WTC11 (cell line): ENCODE results near the gene TERT. TPM values are rescaled to one million over a fixed set of nuclear protein-coding genes. Genes with fewer than 3 reads are reported as not detected.

Experiments used
- ATAC-seq: fragments of 200-7000 bp; cut with Tn5 transposase; 2 replicates; pipeline ENCODE4 v1.10.0; 2021; ENCODE audit warnings: mild to moderate bottlenecking, moderate library complexity
- CTCF ChIA-PET: fragments of 300-600 bp; sonication (Branson Sonifier 250); formaldehyde crosslinking; loops from one replicate; lab custom pipeline; 2021; ENCODE audit warnings: antibody characterized with exemption; lab: Charles Lee
- POLR2A ChIA-PET: fragments of 350-600 bp; sonication (Branson Sonifier 250); formaldehyde crosslinking; loops from one replicate; lab custom pipeline; 2021; ENCODE audit warnings: antibody characterized with exemption; lab: Charles Lee
- DNase-seq: peaks from one replicate; pipeline ENCODE4 v3.0.0; 2021; ENCODE audit warnings: low spot score
- H3K27ac Mint-ChIP-seq: 2 replicates; pipeline ENCODE4 v1.8.0; 2021; ENCODE audit warnings: mixed read lengths
- H3K27me3 Mint-ChIP-seq: 2 replicates; pipeline ENCODE4 v1.8.0; 2021; ENCODE audit warnings: low read depth, mild to moderate bottlenecking, moderate library complexity, mixed read lengths
- H3K36me3 Mint-ChIP-seq: 2 replicates; pipeline ENCODE4 v1.8.0; 2021; ENCODE audit warnings: mixed read lengths
- H3K4me1 Mint-ChIP-seq: 2 replicates; pipeline ENCODE4 v1.8.0; 2022; ENCODE audit warnings: mixed read lengths
- H3K4me3 Mint-ChIP-seq: 2 replicates; pipeline ENCODE4 v1.8.0; 2021; ENCODE audit warnings: mild to moderate bottlenecking, moderate library complexity, mixed read lengths
- H3K9me3 Mint-ChIP-seq: 2 replicates; pipeline ENCODE4 v1.8.0; 2021; ENCODE audit warnings: mixed read lengths
- ATF1 ChIP-seq: sonication (generic); formaldehyde crosslinking; IDR thresholded peaks from 2 replicates; pipeline ENCODE4 v1.8.1; 2023; ENCODE audit warnings: mild to moderate bottlenecking, moderate library complexity, missing genetic modification reagents
- CREB1 ChIP-seq: sonication (generic); formaldehyde crosslinking; IDR thresholded peaks from 2 replicates; pipeline ENCODE4 v1.8.0; 2023; ENCODE audit warnings: mild to moderate bottlenecking, missing genetic modification reagents
- IRF2 ChIP-seq: sonication (generic); formaldehyde crosslinking; IDR thresholded peaks from 2 replicates; pipeline ENCODE4 v1.8.0; 2022; ENCODE audit warnings: low read depth, missing genetic modification reagents, borderline replicate concordance
- KAT7 ChIP-seq: sonication (generic); formaldehyde crosslinking; IDR thresholded peaks from 2 replicates; pipeline ENCODE4 v1.8.1; 2023; ENCODE audit warnings: missing genetic modification reagents, mild to moderate bottlenecking, borderline replicate concordance
- MXD4 ChIP-seq: fragments of 250-450 bp; sonication (Bioruptor Pico); IDR thresholded peaks from 2 replicates; pipeline ENCODE4 v1.8.0; 2021; ENCODE audit warnings: mild to moderate bottlenecking, moderate library complexity, borderline replicate concordance
- NFE2L1 ChIP-seq: sonication (generic); formaldehyde crosslinking; IDR thresholded peaks from 2 replicates; pipeline ENCODE4 v1.8.1; 2023; ENCODE audit warnings: missing genetic modification reagents
- RORB ChIP-seq: fragments of 250-450 bp; sonication (Bioruptor Pico); IDR thresholded peaks from 2 replicates; pipeline ENCODE4 v1.9.0; 2021; ENCODE audit warnings: mild to moderate bottlenecking
- SOX15 ChIP-seq: fragments of 250-450 bp; sonication (Bioruptor Pico); IDR thresholded peaks from 2 replicates; pipeline ENCODE4 v1.9.0; 2021; ENCODE audit warnings: mild to moderate bottlenecking
- TEAD1 ChIP-seq: sonication (generic); formaldehyde crosslinking; IDR thresholded peaks from 2 replicates; pipeline ENCODE4 v1.8.0; 2022; ENCODE audit warnings: mild to moderate bottlenecking, missing genetic modification reagents
- ZBTB21 ChIP-seq: sonication (generic); formaldehyde crosslinking; IDR thresholded peaks from 2 replicates; pipeline ENCODE4 v1.8.1; 2023; ENCODE audit warnings: mild to moderate bottlenecking, missing genetic modification reagents, borderline replicate concordance
- ZNF121 ChIP-seq: sonication (generic); formaldehyde crosslinking; IDR thresholded peaks from 2 replicates; pipeline ENCODE4 v1.8.0; 2023; ENCODE audit warnings: missing genetic modification reagents
- ZNF138 ChIP-seq: sonication (generic); formaldehyde crosslinking; conservative IDR thresholded peaks from 2 replicates; pipeline ENCODE4 v1.8.1; 2022; ENCODE audit warnings: mild to moderate bottlenecking, moderate library complexity, missing genetic modification reagents
- ZNF396 ChIP-seq: fragments of 250-450 bp; sonication (Bioruptor Pico); IDR thresholded peaks from 2 replicates; pipeline ENCODE4 v1.8.0; 2021; ENCODE audit warnings: mild to moderate bottlenecking, moderate library complexity, borderline replicate concordance
- ZNF423 ChIP-seq: fragments of 250-450 bp; sonication (Bioruptor Pico); IDR thresholded peaks from 2 replicates; pipeline ENCODE4 v2.1.2; 2022; ENCODE audit warnings: mild to moderate bottlenecking, moderate library complexity
- total RNA-seq: library from RNA; stranded (reverse); gene quantifications from 3 replicates; pipeline ENCODE4 v1.2.3, GENCODE V29; 2021
- TF ChIP-seq, protein P1 (sequence below): fragments of 200-600 bp; IDR thresholded peaks from 2 replicates; pipeline ENCODE4 v1.8.0; 2022; ENCODE audit warnings: antibody characterized with exemption
- TF ChIP-seq, protein P2 (sequence below): sonication (generic); formaldehyde crosslinking; IDR thresholded peaks from 2 replicates; pipeline ENCODE4 v1.8.1; 2023; ENCODE audit warnings: mild to moderate bottlenecking, missing genetic modification reagents, borderline replicate concordance
- TF ChIP-seq, protein P3 (sequence below): sonication (generic); formaldehyde crosslinking; IDR thresholded peaks from 2 replicates; pipeline ENCODE4 v1.8.0; 2022; ENCODE audit warnings: mild to moderate bottlenecking, missing genetic modification reagents
- TF ChIP-seq, protein P4 (sequence below): sonication (generic); formaldehyde crosslinking; IDR thresholded peaks from 2 replicates; pipeline ENCODE4 v1.8.0; 2023; ENCODE audit warnings: missing genetic modification reagents, mild to moderate bottlenecking, borderline replicate concordance
- TF ChIP-seq, protein P5 (sequence below): sonication (generic); formaldehyde crosslinking; IDR thresholded peaks from 2 replicates; pipeline ENCODE4 v1.8.1; 2022; ENCODE audit warnings: low read depth, missing genetic modification reagents, borderline replicate concordance
- TF ChIP-seq, protein P6 (sequence below): fragments of 250-450 bp; sonication (Bioruptor Pico); IDR thresholded peaks from 2 replicates; pipeline ENCODE4 v2.1.2; 2022; ENCODE audit warnings: mild to moderate bottlenecking, moderate library complexity

Gene TERT
- total RNA-seq, 1 experiment from 2014 or later, result 42.9 TPM

DNA sequence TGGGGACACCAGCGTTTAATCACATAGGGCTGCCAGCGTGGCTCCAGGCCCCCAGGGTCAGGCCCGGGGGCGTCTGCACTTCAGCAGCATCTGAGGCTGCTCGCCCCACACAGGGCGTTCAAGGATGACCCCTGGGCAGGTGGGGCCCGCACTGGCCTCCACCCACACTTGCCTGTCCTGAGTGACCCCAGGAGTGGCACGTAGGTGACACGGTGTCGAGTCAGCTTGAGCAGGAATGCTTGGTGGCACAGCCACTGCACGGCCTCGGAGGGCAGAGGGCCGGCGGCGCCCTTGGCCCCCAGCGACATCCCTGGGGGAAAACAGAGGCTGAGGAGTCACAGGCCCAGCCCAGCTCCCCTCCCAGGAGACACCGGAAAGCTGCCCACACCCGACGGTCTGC is 40.7 kb downstream of the TERT start:
- peaks cover 3% of the 10 kb centered on the region; the same call in 1 of the 2 replicates for H3K36me3 Mint-ChIP-seq
- no peaks in the 10 kb centered on the region for H3K9me3 Mint-ChIP-seq
- ChIA-PET CTCF (interaction anchor here (0.6 to 1.2 kb wide), 2 partner anchors 31 to 391 kb away, joined by 3 to 4 read pairs; no protein-coding TSS in a partner anchor), POLR2A (no interaction called here)
- H3K4me1 Mint-ChIP-seq, result no peaks in the 10 kb centered on the region
- ATAC-seq, result no peak
- TF ChIP-seq TEAD1 (CRISPR knock-in tag), result no peak
- no peak for TF ChIP-seq ATF1 (CRISPR knock-in tag)
- no peak for TF ChIP-seq ZNF121 (CRISPR knock-in tag)
- TF ChIP-seq ZBTB21 (CRISPR knock-in tag), result no peak
- TF ChIP-seq, protein P1, sequence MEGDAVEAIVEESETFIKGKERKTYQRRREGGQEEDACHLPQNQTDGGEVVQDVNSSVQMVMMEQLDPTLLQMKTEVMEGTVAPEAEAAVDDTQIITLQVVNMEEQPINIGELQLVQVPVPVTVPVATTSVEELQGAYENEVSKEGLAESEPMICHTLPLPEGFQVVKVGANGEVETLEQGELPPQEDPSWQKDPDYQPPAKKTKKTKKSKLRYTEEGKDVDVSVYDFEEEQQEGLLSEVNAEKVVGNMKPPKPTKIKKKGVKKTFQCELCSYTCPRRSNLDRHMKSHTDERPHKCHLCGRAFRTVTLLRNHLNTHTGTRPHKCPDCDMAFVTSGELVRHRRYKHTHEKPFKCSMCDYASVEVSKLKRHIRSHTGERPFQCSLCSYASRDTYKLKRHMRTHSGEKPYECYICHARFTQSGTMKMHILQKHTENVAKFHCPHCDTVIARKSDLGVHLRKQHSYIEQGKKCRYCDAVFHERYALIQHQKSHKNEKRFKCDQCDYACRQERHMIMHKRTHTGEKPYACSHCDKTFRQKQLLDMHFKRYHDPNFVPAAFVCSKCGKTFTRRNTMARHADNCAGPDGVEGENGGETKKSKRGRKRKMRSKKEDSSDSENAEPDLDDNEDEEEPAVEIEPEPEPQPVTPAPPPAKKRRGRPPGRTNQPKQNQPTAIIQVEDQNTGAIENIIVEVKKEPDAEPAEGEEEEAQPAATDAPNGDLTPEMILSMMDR, result no peak
- TF ChIP-seq, protein P2, sequence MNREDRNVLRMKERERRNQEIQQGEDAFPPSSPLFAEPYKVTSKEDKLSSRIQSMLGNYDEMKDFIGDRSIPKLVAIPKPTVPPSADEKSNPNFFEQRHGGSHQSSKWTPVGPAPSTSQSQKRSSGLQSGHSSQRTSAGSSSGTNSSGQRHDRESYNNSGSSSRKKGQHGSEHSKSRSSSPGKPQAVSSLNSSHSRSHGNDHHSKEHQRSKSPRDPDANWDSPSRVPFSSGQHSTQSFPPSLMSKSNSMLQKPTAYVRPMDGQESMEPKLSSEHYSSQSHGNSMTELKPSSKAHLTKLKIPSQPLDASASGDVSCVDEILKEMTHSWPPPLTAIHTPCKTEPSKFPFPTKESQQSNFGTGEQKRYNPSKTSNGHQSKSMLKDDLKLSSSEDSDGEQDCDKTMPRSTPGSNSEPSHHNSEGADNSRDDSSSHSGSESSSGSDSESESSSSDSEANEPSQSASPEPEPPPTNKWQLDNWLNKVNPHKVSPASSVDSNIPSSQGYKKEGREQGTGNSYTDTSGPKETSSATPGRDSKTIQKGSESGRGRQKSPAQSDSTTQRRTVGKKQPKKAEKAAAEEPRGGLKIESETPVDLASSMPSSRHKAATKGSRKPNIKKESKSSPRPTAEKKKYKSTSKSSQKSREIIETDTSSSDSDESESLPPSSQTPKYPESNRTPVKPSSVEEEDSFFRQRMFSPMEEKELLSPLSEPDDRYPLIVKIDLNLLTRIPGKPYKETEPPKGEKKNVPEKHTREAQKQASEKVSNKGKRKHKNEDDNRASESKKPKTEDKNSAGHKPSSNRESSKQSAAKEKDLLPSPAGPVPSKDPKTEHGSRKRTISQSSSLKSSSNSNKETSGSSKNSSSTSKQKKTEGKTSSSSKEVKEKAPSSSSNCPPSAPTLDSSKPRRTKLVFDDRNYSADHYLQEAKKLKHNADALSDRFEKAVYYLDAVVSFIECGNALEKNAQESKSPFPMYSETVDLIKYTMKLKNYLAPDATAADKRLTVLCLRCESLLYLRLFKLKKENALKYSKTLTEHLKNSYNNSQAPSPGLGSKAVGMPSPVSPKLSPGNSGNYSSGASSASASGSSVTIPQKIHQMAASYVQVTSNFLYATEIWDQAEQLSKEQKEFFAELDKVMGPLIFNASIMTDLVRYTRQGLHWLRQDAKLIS (CRISPR knock-in tag), result no peak
- no peak for TF ChIP-seq IRF2 (CRISPR knock-in tag)
- TF ChIP-seq NFE2L1 (CRISPR knock-in tag), result no peak
- no peak for TF ChIP-seq ZNF423
- TF ChIP-seq, protein P3, sequence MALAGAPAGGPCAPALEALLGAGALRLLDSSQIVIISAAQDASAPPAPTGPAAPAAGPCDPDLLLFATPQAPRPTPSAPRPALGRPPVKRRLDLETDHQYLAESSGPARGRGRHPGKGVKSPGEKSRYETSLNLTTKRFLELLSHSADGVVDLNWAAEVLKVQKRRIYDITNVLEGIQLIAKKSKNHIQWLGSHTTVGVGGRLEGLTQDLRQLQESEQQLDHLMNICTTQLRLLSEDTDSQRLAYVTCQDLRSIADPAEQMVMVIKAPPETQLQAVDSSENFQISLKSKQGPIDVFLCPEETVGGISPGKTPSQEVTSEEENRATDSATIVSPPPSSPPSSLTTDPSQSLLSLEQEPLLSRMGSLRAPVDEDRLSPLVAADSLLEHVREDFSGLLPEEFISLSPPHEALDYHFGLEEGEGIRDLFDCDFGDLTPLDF (CRISPR knock-in tag), result no peak
- TF ChIP-seq KAT7 (CRISPR knock-in tag), result no peak
- no peak for TF ChIP-seq MXD4 (CRISPR knock-in tag)
- TF ChIP-seq SOX15, result no peak
- TF ChIP-seq CREB1 (CRISPR knock-in tag), result no peak
- no peak for DNase-seq
- no peak overlapping the region for H3K4me3 Mint-ChIP-seq
- no peaks in the 10 kb centered on the region for H3K27me3 Mint-ChIP-seq
- no peak overlapping the region for H3K27ac Mint-ChIP-seq

DNA sequence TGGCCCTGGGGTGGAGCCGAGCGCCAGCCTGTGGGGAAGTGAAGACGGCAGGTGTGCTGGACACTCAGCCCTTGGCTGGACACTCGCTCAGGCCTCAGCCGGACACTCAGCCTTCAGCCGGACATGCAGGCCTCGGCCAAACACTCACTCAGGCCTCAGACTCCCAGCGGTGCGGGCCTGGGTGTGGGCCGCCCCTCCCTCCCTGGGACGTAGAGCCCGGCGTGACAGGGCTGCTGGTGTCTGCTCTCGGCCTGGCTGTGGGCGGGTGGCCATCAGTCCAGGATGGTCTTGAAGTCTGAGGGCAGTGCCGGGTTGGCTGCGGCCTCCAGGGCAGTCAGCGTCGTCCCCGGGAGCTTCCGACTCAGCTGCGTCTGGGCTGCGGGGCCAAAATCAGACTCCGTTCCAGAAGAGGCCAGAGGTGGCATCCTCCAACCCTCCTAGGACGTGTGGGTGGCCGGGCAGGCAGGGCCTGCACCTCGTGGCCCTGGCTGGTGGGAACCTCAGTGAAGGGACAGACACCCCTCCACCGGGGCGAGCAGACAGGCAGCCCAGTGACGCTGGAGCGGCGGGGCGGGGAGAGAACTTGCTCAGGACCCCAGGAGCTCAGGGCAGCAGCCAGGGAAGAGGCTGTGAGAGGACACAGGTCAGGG is 41.3 kb downstream of the TERT start:
- ChIA-PET POLR2A (interaction anchor here (0.6 kb wide), 1 partner anchor 66 kb away, joined by 3 read pairs; no protein-coding TSS in a partner anchor), CTCF (no interaction called here)
- H3K9me3 Mint-ChIP-seq, result no peaks in the 10 kb centered on the region
- H3K4me1 Mint-ChIP-seq, result no peaks in the 10 kb centered on the region
- H3K27me3 Mint-ChIP-seq, result no peaks in the 10 kb centered on the region
- no peak overlapping the region for H3K27ac Mint-ChIP-seq
- H3K36me3 Mint-ChIP-seq, result peaks cover 3% of the 10 kb centered on the region; the same call in 1 of the 2 replicates
- H3K4me3 Mint-ChIP-seq, result no peak overlapping the region
- DNase-seq (no peak), ATAC-seq (no peak)
- TF ChIP-seq, protein P4, sequence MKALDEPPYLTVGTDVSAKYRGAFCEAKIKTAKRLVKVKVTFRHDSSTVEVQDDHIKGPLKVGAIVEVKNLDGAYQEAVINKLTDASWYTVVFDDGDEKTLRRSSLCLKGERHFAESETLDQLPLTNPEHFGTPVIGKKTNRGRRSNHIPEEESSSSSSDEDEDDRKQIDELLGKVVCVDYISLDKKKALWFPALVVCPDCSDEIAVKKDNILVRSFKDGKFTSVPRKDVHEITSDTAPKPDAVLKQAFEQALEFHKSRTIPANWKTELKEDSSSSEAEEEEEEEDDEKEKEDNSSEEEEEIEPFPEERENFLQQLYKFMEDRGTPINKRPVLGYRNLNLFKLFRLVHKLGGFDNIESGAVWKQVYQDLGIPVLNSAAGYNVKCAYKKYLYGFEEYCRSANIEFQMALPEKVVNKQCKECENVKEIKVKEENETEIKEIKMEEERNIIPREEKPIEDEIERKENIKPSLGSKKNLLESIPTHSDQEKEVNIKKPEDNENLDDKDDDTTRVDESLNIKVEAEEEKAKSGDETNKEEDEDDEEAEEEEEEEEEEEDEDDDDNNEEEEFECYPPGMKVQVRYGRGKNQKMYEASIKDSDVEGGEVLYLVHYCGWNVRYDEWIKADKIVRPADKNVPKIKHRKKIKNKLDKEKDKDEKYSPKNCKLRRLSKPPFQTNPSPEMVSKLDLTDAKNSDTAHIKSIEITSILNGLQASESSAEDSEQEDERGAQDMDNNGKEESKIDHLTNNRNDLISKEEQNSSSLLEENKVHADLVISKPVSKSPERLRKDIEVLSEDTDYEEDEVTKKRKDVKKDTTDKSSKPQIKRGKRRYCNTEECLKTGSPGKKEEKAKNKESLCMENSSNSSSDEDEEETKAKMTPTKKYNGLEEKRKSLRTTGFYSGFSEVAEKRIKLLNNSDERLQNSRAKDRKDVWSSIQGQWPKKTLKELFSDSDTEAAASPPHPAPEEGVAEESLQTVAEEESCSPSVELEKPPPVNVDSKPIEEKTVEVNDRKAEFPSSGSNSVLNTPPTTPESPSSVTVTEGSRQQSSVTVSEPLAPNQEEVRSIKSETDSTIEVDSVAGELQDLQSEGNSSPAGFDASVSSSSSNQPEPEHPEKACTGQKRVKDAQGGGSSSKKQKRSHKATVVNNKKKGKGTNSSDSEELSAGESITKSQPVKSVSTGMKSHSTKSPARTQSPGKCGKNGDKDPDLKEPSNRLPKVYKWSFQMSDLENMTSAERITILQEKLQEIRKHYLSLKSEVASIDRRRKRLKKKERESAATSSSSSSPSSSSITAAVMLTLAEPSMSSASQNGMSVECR, result no peak
- TF ChIP-seq, protein P5, sequence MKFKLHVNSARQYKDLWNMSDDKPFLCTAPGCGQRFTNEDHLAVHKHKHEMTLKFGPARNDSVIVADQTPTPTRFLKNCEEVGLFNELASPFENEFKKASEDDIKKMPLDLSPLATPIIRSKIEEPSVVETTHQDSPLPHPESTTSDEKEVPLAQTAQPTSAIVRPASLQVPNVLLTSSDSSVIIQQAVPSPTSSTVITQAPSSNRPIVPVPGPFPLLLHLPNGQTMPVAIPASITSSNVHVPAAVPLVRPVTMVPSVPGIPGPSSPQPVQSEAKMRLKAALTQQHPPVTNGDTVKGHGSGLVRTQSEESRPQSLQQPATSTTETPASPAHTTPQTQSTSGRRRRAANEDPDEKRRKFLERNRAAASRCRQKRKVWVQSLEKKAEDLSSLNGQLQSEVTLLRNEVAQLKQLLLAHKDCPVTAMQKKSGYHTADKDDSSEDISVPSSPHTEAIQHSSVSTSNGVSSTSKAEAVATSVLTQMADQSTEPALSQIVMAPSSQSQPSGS (CRISPR knock-in tag), result no peak
- no peak for TF ChIP-seq ZNF396 (CRISPR knock-in tag)
- no peak for TF ChIP-seq RORB (CRISPR knock-in tag)
- TF ChIP-seq ZNF138 (CRISPR knock-in tag), result no peak
- TF ChIP-seq, protein P6, sequence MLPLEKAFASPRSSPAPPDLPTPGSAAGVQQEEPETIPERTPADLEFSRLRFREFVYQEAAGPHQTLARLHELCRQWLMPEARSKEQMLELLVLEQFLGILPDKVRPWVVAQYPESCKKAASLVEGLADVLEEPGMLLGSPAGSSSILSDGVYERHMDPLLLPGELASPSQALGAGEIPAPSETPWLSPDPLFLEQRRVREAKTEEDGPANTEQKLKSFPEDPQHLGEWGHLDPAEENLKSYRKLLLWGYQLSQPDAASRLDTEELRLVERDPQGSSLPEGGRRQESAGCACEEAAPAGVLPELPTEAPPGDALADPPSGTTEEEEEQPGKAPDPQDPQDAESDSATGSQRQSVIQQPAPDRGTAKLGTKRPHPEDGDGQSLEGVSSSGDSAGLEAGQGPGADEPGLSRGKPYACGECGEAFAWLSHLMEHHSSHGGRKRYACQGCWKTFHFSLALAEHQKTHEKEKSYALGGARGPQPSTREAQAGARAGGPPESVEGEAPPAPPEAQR (CRISPR knock-in tag), result no peak
